ENCODE measurements around the gene RGR. TPM values are rescaled to one million over a fixed set of nuclear protein-coding genes. Genes with fewer than 3 reads are reported as not detected.

RGR gene
- total RNA-seq, 2 experiments from 2014 or later: not detected

- CTCF ChIA-PET: interaction anchor here (1.3 kb wide), 1 partner anchor 22 kb away, joined by 4 read pairs; no protein-coding TSS in a partner anchor
- POLR2A ChIA-PET: no interaction called here
These were observed 44.8 kb downstream of the RGR start for GRCh38 chr10:84289521-84290200.

- ChIA-PET POLR2A (no interaction called here), CTCF (interaction anchor here (1.3 kb wide), 1 partner anchor 23 kb away, joined by 4 read pairs; no protein-coding TSS in a partner anchor)
These were observed 45.4 kb downstream of the RGR start for GRCh38 chr10:84290235-84290634.

- ChIA-PET CTCF (no interaction called here), POLR2A (no interaction called here)
These were observed 46.5 kb downstream of the RGR start for GRCh38 chr10:84291384-84291783.

- ChIA-PET CTCF (interaction anchor here (2.0 kb wide), 1 partner anchor 25 kb away, joined by 5 read pairs; no protein-coding TSS in a partner anchor), POLR2A (interaction anchor here (1.7 kb wide), 1 partner anchor 37 kb away, joined by 5 read pairs; the partner anchor contains the start of gene CCSER2)
These were observed 47.6 kb downstream of the RGR start for GRCh38 chr10:84292502-84292901.

- ChIA-PET POLR2A (interaction anchor here (1.7 kb wide), 1 partner anchor 36 kb away, joined by 5 read pairs; the partner anchor contains the start of gene CCSER2), CTCF (interaction anchor here (2.0 kb wide), 1 partner anchor 26 kb away, joined by 5 read pairs; no protein-coding TSS in a partner anchor)
These were observed 48.3 kb downstream of the RGR start for GRCh38 chr10:84293171-84293570.

- POLR2A ChIA-PET: interaction anchor here (1.7 kb wide), 1 partner anchor 36 kb away, joined by 5 read pairs; the partner anchor contains the start of gene CCSER2
- CTCF ChIA-PET: interaction anchor here (2.0 kb wide), 1 partner anchor 26 kb away, joined by 5 read pairs; no protein-coding TSS in a partner anchor
These were observed 48.7 kb downstream of the RGR start for GRCh38 chr10:84293574-84294016.

GRCh38 chr10:84294766-84295447 lies 50.1 kb downstream of the RGR start:
- ChIA-PET CTCF (no interaction called here), POLR2A (no interaction called here)

GRCh38 chr10:84296091-84296981 lies 51.5 kb downstream of the RGR start:
- CTCF ChIA-PET: interaction anchor here (0.7 kb wide), 1 partner anchor 11 kb away, joined by 3 read pairs; no protein-coding TSS in a partner anchor
- POLR2A ChIA-PET: no interaction called here

- ChIA-PET POLR2A (no interaction called here), CTCF (no interaction called here)
These were observed 53.2 kb downstream of the RGR start for GRCh38 chr10:84298057-84298456.

GRCh38 chr10:84302223-84302622 lies 57.4 kb downstream of the RGR start:
- ChIA-PET POLR2A (no interaction called here), CTCF (interaction anchor here (0.7 kb wide), 1 partner anchor 50 kb away, joined by 3 read pairs; no protein-coding TSS in a partner anchor)

GRCh38 chr10:84306751-84307384 lies 62.0 kb downstream of the RGR start:
- ChIA-PET POLR2A (interaction anchor here (0.6 kb wide), 1 partner anchor 43 kb away, joined by 3 read pairs; no protein-coding TSS in a partner anchor), CTCF (interaction anchor here (1.0 to 1.3 kb wide), 3 partner anchors 10 to 231 kb away, joined by 3 to 6 read pairs (median 3); no protein-coding TSS in a partner anchor)

GRCh38 chr10:84308021-84308420 lies 63.2 kb downstream of the RGR start:
- ChIA-PET POLR2A (interaction anchor here (1.0 kb wide), 1 partner anchor 21 kb away, joined by 4 read pairs; the partner anchor contains the start of gene CCSER2), CTCF (interaction anchor here (1.1 to 1.5 kb wide), 4 partner anchors 21 to 229 kb away, joined by 3 to 6 read pairs (median 3); no protein-coding TSS in a partner anchor)

GRCh38 chr10:84308481-84309304 lies 63.8 kb downstream of the RGR start:
- POLR2A ChIA-PET: interaction anchor here (1.0 kb wide), 1 partner anchor 20 kb away, joined by 4 read pairs; the partner anchor contains the start of gene CCSER2
- CTCF ChIA-PET: interaction anchor here (1.1 to 1.5 kb wide), 2 partner anchors 20 to 43 kb away, joined by 3 read pairs; no protein-coding TSS in a partner anchor

Other genes starting within 250 kb of the RGR start
- gene GHITM, start 105.5 kb upstream of the RGR start, total RNA-seq: 100 to 1,000 TPM; 229 to 233 TPM
- not detected for gene GPR15LG, start 71.3 kb upstream of the RGR start, total RNA-seq
- gene CDHR1, start 50.5 kb upstream of the RGR start, total RNA-seq: 1 to 10 TPM; 1.8 TPM
- not detected for gene LRIT2, start 19.5 kb upstream of the RGR start, total RNA-seq
- not detected for gene LRIT1, start 3.5 kb upstream of the RGR start, total RNA-seq
- 10 to 100 TPM; 46.7 to 47.2 TPM for gene CCSER2, start 83.5 kb downstream of the RGR start, total RNA-seq

Data from activated CD8-positive, alpha-beta memory T cell treated with anti-CD3 and anti-CD28 coated beads for 36 hours (primary cell).